ENCODE results near the gene C1QL1.
"Not testable (repeated sequence)": the region's sequence is repeated elsewhere in the genome, so short reads cannot be mapped to it uniquely, and the experiment has no call there.

The C1QL1 gene

GRCh38 chr17:44947461-44948314 lies 20.4 kb downstream of the C1QL1 start, which contains the start of gene KIF18B:
Gene KIF18B, minus strand, starts transcription at chr17:44947773. Its CDS starts 11,429 bp downstream, at chr17:44936344.
- peaks cover 3% of the 10 kb centered on the region for H3K36me3 Mint-ChIP-seq (ENCODE audit: insufficient read depth)
- H3K4me3 Mint-ChIP-seq: peak within 1 kb of the TSS; percentile 87
- H3K4me1 Mint-ChIP-seq: no peaks in the 10 kb centered on the region
- peak; percentile 85 to 86 for DNase-seq (ENCODE audit: low spot score in 2 of 2)
- peak; percentile 98 for ATAC-seq (replicated peaks; ENCODE audit: extremely low read depth, poor library complexity, severe bottlenecking)
- no peaks in the 10 kb centered on the region for H3K9me3 Mint-ChIP-seq
- no peaks in the 10 kb centered on the region for H3K27me3 Mint-ChIP-seq
- H3K27ac Mint-ChIP-seq (ENCODE audit: low read depth): peak within 1 kb of the TSS; percentile 87

GRCh38 chr17:44945652-44946051 lies 22.5 kb downstream of the C1QL1 start:
- not testable (repeated sequence) for H3K4me1 Mint-ChIP-seq; DNase-seq (ENCODE audit: low spot score in 2 of 2); H3K9me3 Mint-ChIP-seq; H3K27me3 Mint-ChIP-seq; H3K4me3 Mint-ChIP-seq; H3K27ac Mint-ChIP-seq (ENCODE audit: low read depth); ATAC-seq (replicated peaks; ENCODE audit: extremely low read depth, poor library complexity, severe bottlenecking); H3K36me3 Mint-ChIP-seq (ENCODE audit: insufficient read depth)

DNA sequence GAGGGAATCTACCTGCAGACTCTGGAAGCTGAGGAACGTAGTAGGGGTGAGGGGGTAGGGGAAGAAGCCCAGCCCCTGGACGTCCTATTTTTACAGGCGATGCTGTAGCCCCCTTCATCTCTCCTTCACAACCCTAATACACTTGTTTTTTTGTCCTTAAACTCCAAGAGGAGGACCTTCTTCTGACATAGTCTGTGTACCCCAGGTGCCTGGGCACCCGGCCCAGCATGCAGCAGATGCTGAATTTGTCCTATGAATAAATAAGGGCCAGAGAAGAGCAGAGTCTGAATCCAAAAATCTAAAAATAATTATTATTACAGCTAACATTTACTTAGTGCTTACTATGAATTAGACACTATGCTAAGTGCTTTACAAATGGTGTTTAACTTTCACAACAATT lies 25.6 kb downstream of the C1QL1 start:
- DNase-seq (ENCODE audit: low spot score in 2 of 2): no peak
- no peak for ATAC-seq (replicated peaks; ENCODE audit: extremely low read depth, poor library complexity, severe bottlenecking)
- Mint-ChIP-seq H3K4me1 (peaks cover 8% of the 10 kb centered on the region), H3K27ac (ENCODE audit: low read depth) (no peak overlapping the region), H3K9me3 (no peaks in the 10 kb centered on the region), H3K4me3 (no peak overlapping the region), H3K36me3 (ENCODE audit: insufficient read depth) (peaks cover 2% of the 10 kb centered on the region), H3K27me3 (no peaks in the 10 kb centered on the region)

DNA sequence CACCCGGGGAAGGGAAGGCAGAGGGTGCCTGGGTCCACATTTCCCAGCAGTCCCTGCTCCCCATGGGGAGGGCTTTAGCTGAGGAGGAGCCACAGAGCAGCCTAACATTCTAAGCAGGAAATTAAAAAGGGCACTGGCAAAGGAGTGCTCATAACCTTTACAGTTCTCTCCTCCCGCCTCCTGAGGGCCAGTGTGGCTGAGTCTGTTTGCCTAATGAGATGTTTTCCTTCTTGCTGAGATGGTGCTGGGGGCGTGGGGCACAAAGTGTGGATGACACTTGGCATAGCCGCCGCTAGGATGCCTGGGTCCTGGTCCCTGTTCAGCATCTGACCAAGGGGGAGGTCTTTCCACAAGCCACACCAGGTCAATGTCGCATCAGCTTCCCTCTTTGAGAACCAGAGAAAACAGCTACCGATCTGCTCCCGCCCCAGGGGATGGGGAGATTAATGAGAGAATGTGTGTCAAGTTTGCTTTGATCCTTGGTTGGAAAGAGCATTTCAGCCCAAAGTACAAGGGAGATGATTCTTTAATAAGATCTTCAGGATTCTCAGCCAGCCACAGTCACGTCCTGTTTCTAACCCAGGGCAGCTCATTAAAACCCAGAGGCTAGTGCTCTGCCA lies 26.3 kb downstream of the C1QL1 start:
- H3K36me3 Mint-ChIP-seq (ENCODE audit: insufficient read depth): peaks cover 4% of the 10 kb centered on the region
- no peak for ATAC-seq (replicated peaks; ENCODE audit: extremely low read depth, poor library complexity, severe bottlenecking)
- no peaks in the 10 kb centered on the region for H3K27me3 Mint-ChIP-seq
- peaks cover 8% of the 10 kb centered on the region for H3K4me1 Mint-ChIP-seq
- no peaks in the 10 kb centered on the region for H3K9me3 Mint-ChIP-seq
- peak overlapping the region; percentile 18 for H3K27ac Mint-ChIP-seq (ENCODE audit: low read depth)
- DNase-seq (ENCODE audit: low spot score in 2 of 2): no peak
- H3K4me3 Mint-ChIP-seq: no peak overlapping the region

GRCh38 chr17:44940768-44941167 lies 27.3 kb downstream of the C1QL1 start:
- no peak overlapping the region for H3K4me3 Mint-ChIP-seq
- H3K36me3 Mint-ChIP-seq (ENCODE audit: insufficient read depth): peaks cover 7% of the 10 kb centered on the region
- no peak overlapping the region for H3K27ac Mint-ChIP-seq (ENCODE audit: low read depth)
- no peaks in the 10 kb centered on the region for H3K27me3 Mint-ChIP-seq
- peaks cover 8% of the 10 kb centered on the region for H3K4me1 Mint-ChIP-seq
- no peaks in the 10 kb centered on the region for H3K9me3 Mint-ChIP-seq
- ATAC-seq (replicated peaks; ENCODE audit: extremely low read depth, poor library complexity, severe bottlenecking) (no peak), DNase-seq (ENCODE audit: low spot score in 2 of 2) (no peak)

DNA sequence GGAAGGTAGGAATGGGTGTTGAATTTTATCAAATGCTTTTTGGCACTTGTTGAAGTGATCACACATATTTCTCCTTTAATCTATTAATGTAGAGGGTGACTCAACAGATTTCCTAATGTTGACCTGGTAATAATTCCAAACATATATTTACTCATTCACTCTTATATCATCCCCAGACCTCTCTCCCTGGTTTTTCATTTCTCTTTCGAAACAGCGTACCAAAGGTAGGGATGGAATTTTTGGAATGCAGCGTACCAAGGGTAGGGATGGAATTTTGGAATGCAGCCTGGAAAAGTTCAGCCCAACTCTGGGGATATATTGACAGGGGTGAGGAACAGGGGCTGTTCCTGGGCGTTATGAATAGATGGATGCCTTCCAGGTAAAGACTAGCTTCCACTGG lies 27.8 kb downstream of the C1QL1 start:
- ATAC-seq (replicated peaks; ENCODE audit: extremely low read depth, poor library complexity, severe bottlenecking) (no peak), DNase-seq (ENCODE audit: low spot score in 2 of 2) (no peak)
- peaks cover 8% of the 10 kb centered on the region for H3K4me1 Mint-ChIP-seq
- no peak overlapping the region for H3K4me3 Mint-ChIP-seq
- no peaks in the 10 kb centered on the region for H3K9me3 Mint-ChIP-seq
- peaks cover 9% of the 10 kb centered on the region for H3K36me3 Mint-ChIP-seq (ENCODE audit: insufficient read depth)
- H3K27me3 Mint-ChIP-seq: no peaks in the 10 kb centered on the region
- H3K27ac Mint-ChIP-seq (ENCODE audit: low read depth): no peak overlapping the region

GRCh38 chr17:44935116-44935515 lies 33.0 kb downstream of the C1QL1 start:
- Mint-ChIP-seq H3K27me3 (no peaks in the 10 kb centered on the region), H3K36me3 (ENCODE audit: insufficient read depth) (peaks cover 9% of the 10 kb centered on the region), H3K4me3 (no peak overlapping the region), H3K27ac (ENCODE audit: low read depth) (no peak overlapping the region), H3K4me1 (no peaks in the 10 kb centered on the region), H3K9me3 (no peaks in the 10 kb centered on the region)
- DNase-seq (ENCODE audit: low spot score in 2 of 2) (no peak), ATAC-seq (replicated peaks; ENCODE audit: extremely low read depth, poor library complexity, severe bottlenecking) (no peak)

- Mint-ChIP-seq H3K4me3 (no peak overlapping the region), H3K27me3 (no peaks in the 10 kb centered on the region), H3K36me3 (ENCODE audit: insufficient read depth) (peaks cover 9% of the 10 kb centered on the region)
Observed at GRCh38 chr17:44934745-44935105, 33.4 kb downstream of the C1QL1 start.

DNA sequence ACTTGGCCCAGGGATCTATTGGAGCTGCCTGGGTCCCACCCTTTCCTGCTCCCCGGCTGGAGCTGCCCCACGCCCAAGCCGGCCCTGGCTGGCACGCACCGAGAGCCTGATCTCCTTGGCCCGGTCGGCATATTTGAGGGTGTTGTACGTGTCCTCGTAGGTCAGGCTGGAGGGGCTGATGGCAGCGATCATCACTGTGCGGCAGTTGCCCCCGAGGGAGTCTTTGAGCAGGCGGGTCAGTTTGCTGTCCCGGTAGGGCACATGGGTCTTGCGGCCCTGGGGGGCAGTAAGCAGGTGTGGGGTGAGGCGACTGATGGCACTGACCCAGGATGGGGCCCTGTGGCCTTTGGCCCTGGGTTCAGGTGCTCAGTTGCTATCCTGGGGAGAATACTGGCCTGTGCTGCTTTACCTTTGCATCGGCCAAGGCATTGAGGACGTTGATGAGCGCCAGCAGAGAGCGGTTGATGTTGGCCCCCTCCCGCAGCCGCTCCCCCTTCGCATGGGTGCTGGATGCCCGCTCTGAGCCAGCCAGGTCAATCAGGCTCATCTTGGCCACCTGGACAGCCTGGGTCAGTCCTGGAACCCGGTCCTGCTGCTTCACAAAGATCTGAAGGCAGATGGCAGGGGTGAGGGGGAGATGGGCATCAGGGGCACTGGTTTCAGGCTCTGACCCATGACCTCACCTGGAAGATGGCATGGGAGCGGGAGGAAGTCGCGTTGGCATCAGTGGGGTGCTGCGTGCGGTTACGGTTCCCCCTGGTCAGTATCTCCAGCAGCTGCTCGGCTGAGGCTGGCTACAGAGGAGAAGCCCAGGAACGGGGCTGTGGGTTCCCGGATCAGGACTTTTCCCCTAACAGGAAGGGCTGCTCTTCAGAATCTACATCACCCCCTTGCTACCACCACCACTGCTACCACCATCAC lies 34.0 kb downstream of the C1QL1 start:
- H3K4me1 Mint-ChIP-seq: no peaks in the 10 kb centered on the region
- H3K27me3 Mint-ChIP-seq: no peaks in the 10 kb centered on the region
- no peak overlapping the region for H3K4me3 Mint-ChIP-seq
- H3K9me3 Mint-ChIP-seq: no peaks in the 10 kb centered on the region
- no peak for DNase-seq (ENCODE audit: low spot score in 2 of 2)
- no peak overlapping the region for H3K27ac Mint-ChIP-seq (ENCODE audit: low read depth)
- no peak for ATAC-seq (replicated peaks; ENCODE audit: extremely low read depth, poor library complexity, severe bottlenecking)
- H3K36me3 Mint-ChIP-seq (ENCODE audit: insufficient read depth): peaks cover 9% of the 10 kb centered on the region

More at GRCh38 chr17:44934745-44935105, 33.4 kb downstream of the C1QL1 start:
- Mint-ChIP-seq H3K4me1 (no peaks in the 10 kb centered on the region), H3K27ac (ENCODE audit: low read depth) (no peak overlapping the region), H3K9me3 (no peaks in the 10 kb centered on the region)
- no peak for DNase-seq (ENCODE audit: low spot score in 2 of 2)
- no peak for ATAC-seq (replicated peaks; ENCODE audit: extremely low read depth, poor library complexity, severe bottlenecking)

- no peaks in the 10 kb centered on the region for H3K9me3 Mint-ChIP-seq
- no peak overlapping the region for H3K27ac Mint-ChIP-seq (ENCODE audit: low read depth)
- ATAC-seq (replicated peaks; ENCODE audit: extremely low read depth, poor library complexity, severe bottlenecking) (no peak), DNase-seq (ENCODE audit: low spot score in 2 of 2) (no peak)
- H3K27me3 Mint-ChIP-seq: no peaks in the 10 kb centered on the region
- H3K4me3 Mint-ChIP-seq: no peak overlapping the region
- peaks cover 7% of the 10 kb centered on the region for H3K36me3 Mint-ChIP-seq (ENCODE audit: insufficient read depth)
- H3K4me1 Mint-ChIP-seq: no peaks in the 10 kb centered on the region
Observed at GRCh38 chr17:44932787-44933097, 35.4 kb downstream of the C1QL1 start.

DNA sequence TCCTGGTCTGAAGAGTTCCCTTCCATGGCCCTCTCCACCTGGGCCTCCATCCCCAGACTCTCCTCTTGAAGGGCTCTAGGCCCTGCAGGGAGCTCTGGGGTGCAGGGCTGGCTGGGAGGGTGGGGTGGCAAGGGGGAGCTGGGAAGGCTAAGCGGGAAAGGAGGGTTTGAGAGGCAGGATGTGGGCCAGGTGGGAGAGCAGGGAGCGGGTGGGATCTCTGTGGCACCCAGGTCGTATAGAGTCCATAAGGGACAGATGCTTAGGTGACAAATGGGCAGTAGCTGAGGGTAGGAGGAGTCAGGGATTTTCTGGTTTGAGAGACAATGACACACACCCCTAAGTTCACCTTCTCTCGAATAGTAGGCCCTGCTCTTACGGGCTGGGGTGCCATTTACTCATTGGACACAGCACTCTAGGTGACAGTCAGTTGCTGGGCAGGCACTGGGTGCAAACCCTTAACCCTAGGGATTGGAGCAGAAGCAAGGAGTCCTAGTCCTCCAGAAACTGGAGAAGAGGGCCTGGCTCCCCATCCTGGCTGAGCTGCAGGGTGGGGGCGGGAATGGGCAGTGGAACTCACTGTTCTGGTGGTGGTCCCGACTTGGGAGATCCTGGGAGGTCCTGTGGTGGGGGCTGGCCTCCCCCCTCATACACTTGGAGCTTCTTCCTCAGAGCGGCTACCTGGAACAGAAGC lies 35.9 kb downstream of the C1QL1 start:
- peaks cover 7% of the 10 kb centered on the region for H3K36me3 Mint-ChIP-seq (ENCODE audit: insufficient read depth)
- DNase-seq (ENCODE audit: low spot score in 2 of 2) (no peak), ATAC-seq (replicated peaks; ENCODE audit: extremely low read depth, poor library complexity, severe bottlenecking) (no peak)
- H3K4me1 Mint-ChIP-seq: no peaks in the 10 kb centered on the region
- no peaks in the 10 kb centered on the region for H3K9me3 Mint-ChIP-seq
- no peaks in the 10 kb centered on the region for H3K27me3 Mint-ChIP-seq
- no peak overlapping the region for H3K4me3 Mint-ChIP-seq
- H3K27ac Mint-ChIP-seq (ENCODE audit: low read depth): no peak overlapping the region

- Mint-ChIP-seq H3K9me3 (no peaks in the 10 kb centered on the region), H3K36me3 (ENCODE audit: insufficient read depth) (peaks cover 3% of the 10 kb centered on the region), H3K27ac (ENCODE audit: low read depth) (no peak overlapping the region), H3K4me3 (no peak overlapping the region), H3K4me1 (no peaks in the 10 kb centered on the region), H3K27me3 (no peaks in the 10 kb centered on the region)
- DNase-seq (ENCODE audit: low spot score in 2 of 2) (no peak), ATAC-seq (replicated peaks; ENCODE audit: extremely low read depth, poor library complexity, severe bottlenecking) (no peak)
Observed at GRCh38 chr17:44931376-44931775, 36.7 kb downstream of the C1QL1 start.

All from central memory CD8-positive, alpha-beta T cell (primary cell).